Left lung (tissue), 10 donors: ENCODE results near the gene TMPRSS13. TPM values are rescaled to one million over a fixed set of nuclear protein-coding genes. Genes with fewer than 3 reads are reported as not detected.
A peak's percentile ranks its signal among the peaks of the same experiment; 100 is the strongest.

Experiments used
- ATAC-seq: fragments of 200-7000 bp; cut with Tn5 transposase; one replicate; pipeline ENCODE4 v1.9.1; 2020; ENCODE audit warnings: moderate library complexity
- DNase-seq, 4 donors: peaks; one replicate each; pipeline ENCODE4 v3.0.0-alpha.2; 2013 to 2020
- H3K27ac ChIP-seq, 2 donors: fragments of 200-600 bp; sonication (generic) in 1 of 2; one replicate each; pipeline versions ENCODE4 v1.5.0 to v1.8.0; 2020 to 2021
- H3K27me3 ChIP-seq, 2 donors: fragments of 200-600 bp; sonication (generic) in 1 of 2; one replicate each; pipeline versions ENCODE4 v1.5.0 to v1.8.0; 2020 to 2021
- H3K36me3 ChIP-seq, 2 donors: fragments of 200-600 bp; sonication (generic) in 1 of 2; one replicate each; pipeline versions ENCODE4 v1.5.0 to v1.8.0; 2020 to 2021
- H3K4me1 ChIP-seq, 2 donors: fragments of 200-600 bp; one replicate each; pipeline ENCODE4 v1.8.0; 2021
- H3K4me3 ChIP-seq, 2 donors: fragments of 200-600 bp; sonication (generic) in 1 of 2; one replicate each; pipeline versions ENCODE4 v1.5.0 to v1.8.0; 2020 to 2021; ENCODE audit warnings: mild to moderate bottlenecking in 1 of 2
- H3K9me3 ChIP-seq, 2 donors: fragments of 200-600 bp; sonication (generic) in 1 of 2; one replicate each; pipeline versions ENCODE4 v1.5.0 to v1.8.0; 2020 to 2021
- intact Hi-C, 2 donors: fragments of 100-400 bp; cut with DNase I; formaldehyde crosslinking; loops; one replicate each; pipeline versions ENCODE4 v1.11.2 to v1.14.2; 2022
- polyA plus RNA-seq, 6 donors: library from polyadenylated mRNA; unstranded; fragments of 120-200 nt; gene quantifications; one replicate each; pipeline ENCODE4 v1.2.1, GENCODE V29; 2013; ENCODE audit not compliant: insufficient read length in 6 of 6
- total RNA-seq, 2 donors: library from RNA; stranded (reverse); fragmentation: NEBNext Ultra II Directional; extraction: Animal tissue kit (Norgen Biotek cat#: 25700); gene quantifications; one replicate each; pipeline ENCODE4 v1.2.1, GENCODE V29; 2021
- TF ChIP-seq, protein P1 (sequence below), 2 donors: fragments of 200-600 bp; sonication (generic) in 1 of 2; IDR thresholded peaks; one replicate each; pipeline versions ENCODE4 v1.5.0 to v1.8.0; 2021; ENCODE audit warnings: antibody characterized with exemption in 2 of 2
- donor health status: DM: no; HTN: yes; CAD: no.
- donor health status: DM: no; HTN: no; CAD: no.

Gene TMPRSS13
- total and polyA plus RNA-seq, 8 donors = 4.6 to 10.7 (median 8.1) TPM

- Histone ChIP-seq H3K4me3 (no peak overlapping the region), H3K27me3 (no peaks in the 10 kb centered on the region), H3K4me1 (peaks cover 4 to 22% of the 10 kb centered on the region in 2 donors), H3K27ac (no peak overlapping the region), H3K36me3 (no peaks in the 10 kb centered on the region), H3K9me3 (no peaks in the 10 kb centered on the region)
- TF ChIP-seq, protein P1, sequence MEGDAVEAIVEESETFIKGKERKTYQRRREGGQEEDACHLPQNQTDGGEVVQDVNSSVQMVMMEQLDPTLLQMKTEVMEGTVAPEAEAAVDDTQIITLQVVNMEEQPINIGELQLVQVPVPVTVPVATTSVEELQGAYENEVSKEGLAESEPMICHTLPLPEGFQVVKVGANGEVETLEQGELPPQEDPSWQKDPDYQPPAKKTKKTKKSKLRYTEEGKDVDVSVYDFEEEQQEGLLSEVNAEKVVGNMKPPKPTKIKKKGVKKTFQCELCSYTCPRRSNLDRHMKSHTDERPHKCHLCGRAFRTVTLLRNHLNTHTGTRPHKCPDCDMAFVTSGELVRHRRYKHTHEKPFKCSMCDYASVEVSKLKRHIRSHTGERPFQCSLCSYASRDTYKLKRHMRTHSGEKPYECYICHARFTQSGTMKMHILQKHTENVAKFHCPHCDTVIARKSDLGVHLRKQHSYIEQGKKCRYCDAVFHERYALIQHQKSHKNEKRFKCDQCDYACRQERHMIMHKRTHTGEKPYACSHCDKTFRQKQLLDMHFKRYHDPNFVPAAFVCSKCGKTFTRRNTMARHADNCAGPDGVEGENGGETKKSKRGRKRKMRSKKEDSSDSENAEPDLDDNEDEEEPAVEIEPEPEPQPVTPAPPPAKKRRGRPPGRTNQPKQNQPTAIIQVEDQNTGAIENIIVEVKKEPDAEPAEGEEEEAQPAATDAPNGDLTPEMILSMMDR (IDR thresholded peaks at IDR 0.05) = no peak
- ATAC-seq (no peak), DNase-seq (no peak)
- intact Hi-C loops = no loop called here
Observed at GRCh38 chr11:117932947-117933346, 3.7 kb upstream of the TMPRSS13 start.

DNA sequence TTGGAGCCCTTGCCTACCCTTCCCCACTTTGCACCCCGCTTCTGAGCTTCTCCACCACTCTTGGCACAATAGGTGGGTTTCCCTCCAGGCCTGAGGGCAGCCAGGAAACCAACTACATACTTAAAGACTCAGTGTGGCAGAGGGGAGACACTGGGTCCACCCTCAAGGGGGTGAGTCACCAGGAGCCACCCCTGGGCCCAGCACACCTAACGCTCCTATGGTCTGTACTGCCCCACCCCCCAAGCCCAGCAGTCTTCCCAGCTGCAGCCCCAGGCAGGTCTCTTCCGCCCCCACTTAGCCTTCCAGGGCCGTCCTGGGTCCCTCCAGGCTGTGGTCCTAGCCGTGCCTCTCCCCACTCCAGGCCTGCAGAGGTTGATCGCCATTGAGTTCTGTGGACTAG lies 3.2 kb upstream of the TMPRSS13 start:
- peak in 1 of 4 donors; percentile 29 for DNase-seq
- TF ChIP-seq, protein P1 (IDR thresholded peaks at IDR 0.05) = no peak
- H3K36me3 ChIP-seq = no peaks in the 10 kb centered on the region
- H3K9me3 ChIP-seq = no peaks in the 10 kb centered on the region
- intact Hi-C loops = no loop called here
- peaks cover 4 to 22% of the 10 kb centered on the region in 2 donors for H3K4me1 ChIP-seq
- H3K4me3 ChIP-seq = no peak overlapping the region
- ATAC-seq = no peak
- no peaks in the 10 kb centered on the region for H3K27me3 ChIP-seq
- H3K27ac ChIP-seq = no peak overlapping the region

- H3K36me3 ChIP-seq = no peaks in the 10 kb centered on the region
- no peaks in the 10 kb centered on the region for H3K9me3 ChIP-seq
- no peak overlapping the region for H3K4me3 ChIP-seq
- H3K27me3 ChIP-seq = no peaks in the 10 kb centered on the region
- H3K4me1 ChIP-seq = peaks cover 4 to 22% of the 10 kb centered on the region in 2 donors
- DNase-seq = peak in 1 of 4 donors; percentile 13
- intact Hi-C loops = no loop called here
- TF ChIP-seq, protein P1 (IDR thresholded peaks at IDR 0.05) = no peak
- no peak overlapping the region for H3K27ac ChIP-seq
- ATAC-seq = no peak
Observed at GRCh38 chr11:117931971-117932370, 2.8 kb upstream of the TMPRSS13 start.

GRCh38 chr11:117931331-117931950 lies 2.2 kb upstream of the TMPRSS13 start:
- Histone ChIP-seq H3K27ac (no peak overlapping the region), H3K36me3 (no peaks in the 10 kb centered on the region), H3K27me3 (no peaks in the 10 kb centered on the region), H3K9me3 (no peaks in the 10 kb centered on the region), H3K4me1 (peaks cover 4 to 22% of the 10 kb centered on the region in 2 donors), H3K4me3 (no peak overlapping the region)
- DNase-seq (peak in 1 of 4 donors; percentile 27), ATAC-seq (no peak)
- TF ChIP-seq, protein P1 (IDR thresholded peaks at IDR 0.05) = no peak
- intact Hi-C loops = no loop called here

DNA sequence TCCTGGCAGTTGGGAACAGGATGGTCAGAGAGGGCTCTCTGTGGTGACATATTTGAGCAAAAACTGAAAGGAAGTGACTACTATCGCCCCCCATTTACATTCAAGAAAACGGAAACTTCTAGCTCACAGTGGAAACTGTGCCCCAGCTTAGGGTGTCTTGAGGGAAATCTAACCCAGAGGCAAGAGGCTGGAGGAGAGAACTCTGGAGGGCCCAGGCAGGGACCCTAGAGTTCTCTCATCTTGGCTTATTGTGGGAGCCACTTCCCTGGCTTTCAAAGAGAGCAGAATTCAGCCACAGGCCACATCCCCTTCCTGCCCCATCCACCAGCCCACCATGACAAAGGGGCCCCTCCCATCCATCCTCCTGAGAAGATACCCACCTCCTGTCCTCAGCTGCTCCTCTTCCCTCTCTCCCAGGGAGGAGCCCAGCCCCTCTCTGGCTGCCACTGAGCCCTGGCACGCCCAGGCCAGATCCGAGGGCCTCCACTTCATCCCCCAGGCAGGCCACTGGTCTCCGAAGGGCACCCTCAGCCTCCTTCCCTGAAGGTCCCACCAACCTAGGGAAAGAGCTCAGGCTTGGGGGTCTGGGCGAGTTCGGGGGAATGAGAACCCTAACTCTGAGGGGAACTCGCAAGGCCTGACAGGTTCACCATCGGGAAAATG lies 1.6 kb upstream of the TMPRSS13 start:
- Histone ChIP-seq H3K27ac (no peak overlapping the region), H3K4me3 (no peak overlapping the region), H3K27me3 (no peaks in the 10 kb centered on the region), H3K9me3 (no peaks in the 10 kb centered on the region), H3K4me1 (peaks cover 4 to 22% of the 10 kb centered on the region in 2 donors), H3K36me3 (no peaks in the 10 kb centered on the region)
- TF ChIP-seq, protein P1 (IDR thresholded peaks at IDR 0.05) = no peak
- DNase-seq = peak in 1 of 4 donors; percentile 10
- intact Hi-C loops = no loop called here
- no peak for ATAC-seq
